ENCODE results near the gene UBE2A.
A peak's percentile ranks its signal among the peaks of the same experiment; 100 is the strongest.

Gene UBE2A

DNA sequence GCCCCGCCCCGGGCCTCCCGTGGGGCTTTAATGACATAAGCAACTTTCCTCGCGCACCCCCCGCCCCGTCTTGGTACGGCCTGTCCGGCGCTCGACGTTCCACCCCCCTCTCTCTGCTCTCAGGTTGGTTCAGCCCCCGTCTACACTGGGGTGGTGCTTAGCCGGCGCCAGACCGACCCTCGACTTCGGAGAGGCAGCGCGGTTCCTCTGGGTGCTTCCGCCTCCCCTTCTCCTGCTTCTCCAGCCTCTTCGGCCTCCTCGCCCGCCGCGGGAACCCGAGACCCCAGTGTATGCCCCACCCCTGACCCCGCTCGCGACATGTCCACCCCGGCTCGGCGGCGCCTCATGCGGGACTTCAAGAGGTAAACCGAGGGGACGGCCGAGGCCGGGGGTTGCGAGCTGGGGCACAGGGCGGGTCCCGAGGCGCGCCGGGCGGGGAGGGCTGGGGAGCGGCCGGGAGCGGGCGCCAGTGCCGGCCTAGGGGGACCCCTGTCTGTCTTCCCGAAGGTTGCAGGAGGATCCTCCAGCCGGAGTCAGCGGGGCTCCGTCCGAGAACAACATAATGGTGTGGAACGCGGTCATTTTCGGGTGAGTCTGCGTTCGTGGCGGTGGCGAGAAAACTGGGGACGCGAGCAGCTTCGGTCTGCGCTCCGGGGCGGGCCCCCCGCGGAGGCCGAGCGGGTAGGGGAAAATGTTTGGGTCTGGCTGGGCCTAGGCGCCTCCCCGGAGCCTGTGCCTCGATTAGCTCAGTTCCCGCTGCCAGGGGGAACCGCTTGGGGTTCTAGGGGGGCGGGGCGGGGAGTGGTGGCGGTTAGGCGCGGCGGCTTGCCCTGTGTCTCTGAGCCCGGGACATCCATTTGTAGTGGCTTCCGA lies at the start of gene UBE2A:
TSS of gene UBE2A (plus strand) at position 170 of the 873 bp plus-strand sequence. CDS start at position 319, 149 bp downstream.
- DNase-seq (ENCODE audit: low spot score) = peak; percentile 91

DNA sequence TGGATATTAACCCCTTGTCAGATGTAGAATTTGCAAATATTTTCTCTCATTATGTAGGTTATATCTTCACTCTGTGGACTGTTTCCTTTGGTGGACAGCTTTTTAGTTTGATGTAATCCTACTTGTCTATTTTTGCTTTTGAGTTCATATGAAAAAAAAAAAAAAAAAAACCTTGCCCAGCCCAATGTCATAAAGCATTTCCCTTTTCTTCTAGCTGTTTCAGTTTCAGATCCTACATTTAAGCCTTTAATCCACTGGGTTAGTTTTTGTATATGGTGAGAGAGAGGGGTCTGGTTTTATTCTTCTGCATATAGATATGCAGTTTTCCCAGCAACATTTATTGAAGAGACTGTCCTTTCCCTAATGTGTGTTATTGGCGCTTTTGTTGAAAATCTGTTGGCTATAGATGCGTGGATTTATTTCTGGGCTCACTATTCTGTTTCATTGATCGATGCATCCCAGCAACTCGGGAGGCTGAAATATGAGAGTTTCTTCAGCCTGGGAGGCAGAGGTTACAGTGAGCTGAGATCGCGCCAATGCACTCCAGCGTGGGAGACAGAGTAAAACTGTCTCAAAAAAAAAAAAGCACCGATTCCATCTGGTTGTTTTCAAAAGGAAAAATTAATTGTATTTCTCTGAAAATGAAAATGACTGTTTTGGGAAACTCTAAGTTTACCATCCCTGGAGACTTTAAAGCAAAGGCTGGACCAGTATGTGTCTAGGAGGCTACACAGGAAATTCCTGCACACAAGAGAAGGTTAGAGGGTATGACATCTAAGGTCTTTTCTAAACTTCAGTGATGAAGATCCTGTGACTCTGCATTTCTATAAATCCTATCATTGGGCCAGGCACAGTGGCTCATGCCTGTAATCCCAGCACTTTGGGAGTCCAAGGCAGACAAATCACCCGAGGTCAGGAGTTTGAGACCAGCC lies 44.8 kb upstream of the UBE2A start:
- no peak for DNase-seq (ENCODE audit: low spot score)

GRCh38 chrX:119537487-119537886 lies 36.9 kb upstream of the UBE2A start:
- no peak for DNase-seq (ENCODE audit: low spot score)

GRCh38 chrX:119539872-119540271 lies 34.5 kb upstream of the UBE2A start:
- no peak for DNase-seq (ENCODE audit: low spot score)

- DNase-seq (ENCODE audit: low spot score) = no peak
Measured at GRCh38 chrX:119541188-119541587, 33.2 kb upstream of the UBE2A start.

- DNase-seq (ENCODE audit: low spot score) = no peak
Measured at GRCh38 chrX:119549327-119550016, 24.9 kb upstream of the UBE2A start.

DNA sequence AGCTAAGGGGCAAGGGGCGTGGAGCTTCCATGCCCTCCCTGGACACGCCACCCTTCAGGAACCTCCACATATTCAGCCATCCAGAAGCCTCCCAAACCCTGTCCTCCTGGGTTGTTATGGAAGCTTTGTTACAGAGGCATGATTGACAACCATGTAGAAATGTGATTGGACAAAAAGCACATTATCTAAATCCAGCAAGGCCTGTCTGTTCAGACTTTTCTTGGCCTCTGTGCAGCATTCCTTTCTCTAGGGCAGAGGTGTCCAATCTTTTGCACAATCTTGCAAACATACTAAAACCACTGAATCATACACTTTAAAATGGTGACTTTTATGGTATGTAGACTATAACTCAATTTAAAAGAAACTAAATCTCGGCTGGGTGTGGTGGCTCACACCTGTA lies 21.9 kb upstream of the UBE2A start:
- DNase-seq (ENCODE audit: low spot score) = no peak

GRCh38 chrX:119565107-119565663 lies 9.2 kb upstream of the UBE2A start, which contains the start of gene STEEP1:
Gene STEEP1 (minus strand): TSS chrX:119565409. CDS start chrX:119565355, 54 bp downstream.
- DNase-seq (ENCODE audit: low spot score) = peak; percentile 87

- DNase-seq (ENCODE audit: low spot score) = no peak
Measured at GRCh38 chrX:119570351-119570835, 4.0 kb upstream of the UBE2A start.

GRCh38 chrX:119573222-119573621 lies 1.1 kb upstream of the UBE2A start:
- DNase-seq (ENCODE audit: low spot score) = no peak

- no peak for DNase-seq (ENCODE audit: low spot score)
Measured at GRCh38 chrX:119573840-119574393, 446 bp upstream of the UBE2A start.

DNA sequence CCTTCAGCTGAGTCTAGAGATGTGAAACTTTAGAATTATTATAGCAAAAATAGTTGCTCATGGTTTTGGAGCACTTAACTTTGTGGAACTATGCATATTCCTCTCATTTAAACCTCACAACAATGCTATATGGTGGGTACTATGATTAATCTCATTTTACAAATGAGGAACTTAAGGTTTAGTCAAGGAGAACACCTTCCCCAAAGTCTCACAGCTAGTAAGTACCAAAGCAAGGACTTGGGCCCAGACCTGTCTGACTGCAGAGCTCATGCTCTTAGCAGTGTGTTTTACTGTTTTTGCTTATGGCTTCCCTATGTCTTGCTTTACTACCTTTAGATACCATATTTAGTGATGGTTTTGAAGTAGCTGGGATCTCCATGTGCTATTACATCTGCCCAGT lies 5.1 kb downstream of the UBE2A start:
- no peak for DNase-seq (ENCODE audit: low spot score)

GRCh38 chrX:119583431-119584059 lies 9.2 kb downstream of the UBE2A start:
- DNase-seq (ENCODE audit: low spot score) = no peak

- no peak for DNase-seq (ENCODE audit: low spot score)
Measured at GRCh38 chrX:119589810-119590209, 15.4 kb downstream of the UBE2A start.

- no peak for DNase-seq (ENCODE audit: low spot score)
Measured at GRCh38 chrX:119602701-119603255, 28.4 kb downstream of the UBE2A start.

DNA sequence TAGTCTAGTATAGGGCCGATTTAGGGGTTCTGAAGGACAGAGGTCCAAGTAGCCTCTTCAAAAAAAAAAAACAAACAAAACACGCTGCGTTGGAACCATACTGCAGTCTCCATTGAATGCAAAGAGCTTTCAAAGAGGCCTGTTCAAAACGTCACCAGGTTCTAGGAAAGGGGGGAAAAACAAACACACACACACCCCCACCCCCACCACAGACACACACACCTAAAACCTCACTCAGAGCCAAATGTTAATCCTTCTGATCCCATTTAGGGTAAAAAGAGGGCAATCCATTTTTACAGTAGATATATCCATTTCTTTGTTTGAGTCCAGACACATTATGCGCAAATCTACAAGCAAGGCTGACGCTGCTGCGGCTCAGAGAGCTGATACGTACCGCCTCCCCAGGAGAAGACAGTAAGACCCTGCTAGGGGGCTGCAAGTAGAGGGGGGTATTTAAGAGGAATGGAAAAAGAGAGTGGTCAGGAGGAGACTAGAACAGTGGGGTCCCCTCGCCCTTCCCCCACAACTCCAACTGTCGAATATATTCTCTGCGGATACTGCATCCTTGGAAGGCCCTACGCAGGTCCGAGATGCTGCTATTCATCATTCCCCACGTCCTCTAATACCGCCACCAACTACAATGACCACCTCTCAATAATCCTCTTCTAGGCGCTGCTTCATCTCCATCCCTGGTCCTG lies 30.6 kb downstream of the UBE2A start:
- DNase-seq (ENCODE audit: low spot score) = no peak

DNA sequence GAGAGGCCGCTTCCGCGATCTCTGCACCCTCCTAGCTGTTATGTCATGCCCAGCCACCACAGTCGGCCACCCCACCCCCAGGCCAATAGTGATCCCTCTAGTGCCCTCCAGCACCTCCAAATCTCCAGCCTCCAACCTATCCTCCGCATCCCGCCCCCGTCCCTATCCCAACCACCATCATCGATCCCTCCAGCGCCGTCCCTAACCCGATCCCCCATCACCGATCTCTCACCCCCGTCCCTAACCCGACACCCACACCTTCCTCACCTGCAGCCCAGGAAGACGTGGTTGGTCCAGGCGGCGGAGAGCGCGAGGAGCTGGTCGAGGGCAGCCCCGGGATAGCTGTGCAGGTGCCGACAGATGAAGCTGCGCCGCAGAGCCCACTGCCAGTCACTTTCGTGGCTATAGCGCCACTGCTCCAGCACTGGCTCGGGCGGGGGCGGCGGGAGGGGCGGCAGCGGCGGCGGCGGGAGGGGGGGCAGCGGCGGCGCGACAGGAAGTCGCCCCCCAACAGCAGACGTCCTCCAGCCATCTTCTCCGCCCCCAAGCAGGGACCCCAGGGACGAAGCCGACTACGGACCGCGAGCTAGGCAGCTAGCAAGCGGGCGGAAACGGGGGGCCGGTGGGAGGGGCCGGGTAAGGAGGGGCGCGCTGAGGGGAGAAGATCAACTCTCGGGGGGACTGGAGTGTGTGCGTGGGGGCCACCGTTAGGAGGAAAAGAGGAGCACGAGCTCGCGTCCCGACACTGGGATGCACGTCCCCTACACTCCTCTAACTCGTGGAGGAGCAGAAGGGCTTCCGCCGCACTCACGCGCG lies 31.3 kb downstream of the UBE2A start:
- DNase-seq (ENCODE audit: low spot score) = peak; percentile 61

- DNase-seq (ENCODE audit: low spot score) = peak; percentile 87
Measured at GRCh38 chrX:119606280-119607017, 32.1 kb downstream of the UBE2A start, which contains the start of gene NKRF. Gene NKRF (minus strand): TSS chrX:119606424.

Data from left forelimb (tissue), 1 donor.